ENCODE measurements around the gene HSPB6. TPM values are rescaled to one million over a fixed set of nuclear protein-coding genes. Genes with fewer than 3 reads are reported as not detected.
"Not testable (repeated sequence)": the region's sequence is repeated elsewhere in the genome, so short reads cannot be mapped to it uniquely, and the experiment has no call there.

Gene HSPB6
- total RNA-seq: 0.13 and 0.25 TPM in 2 replicates

GRCh38 chr19:35756377-35757230 lies at the start of gene HSPB6:
TSS of gene HSPB6 (minus strand) at chr19:35757029. CDS start at chr19:35757008, 21 bp downstream.
- DNase-seq (ENCODE audit: low read depth in 2 of 2): peak in 1 of 2 donors; percentile 33

GRCh38 chr19:35806597-35806996 lies 49.8 kb upstream of the HSPB6 start:
- no peak for DNase-seq (ENCODE audit: low read depth in 2 of 2)

- DNase-seq (ENCODE audit: low read depth in 2 of 2): no peak
These were observed 48.8 kb upstream of the HSPB6 start for GRCh38 chr19:35805526-35806102.

- no peak for DNase-seq (ENCODE audit: low read depth in 2 of 2)
These were observed 45.0 kb upstream of the HSPB6 start for GRCh38 chr19:35801828-35802227.

GRCh38 chr19:35797663-35798062 lies 40.8 kb upstream of the HSPB6 start:
- no peak for DNase-seq (ENCODE audit: low read depth in 2 of 2)

- DNase-seq (ENCODE audit: low read depth in 2 of 2): no peak
These were observed 40.1 kb upstream of the HSPB6 start for GRCh38 chr19:35796645-35797542.

- not testable (repeated sequence) for DNase-seq (ENCODE audit: low read depth in 2 of 2)
These were observed 38.7 kb upstream of the HSPB6 start for GRCh38 chr19:35795564-35795963.

GRCh38 chr19:35793381-35794165 lies 36.7 kb upstream of the HSPB6 start:
- no peak for DNase-seq (ENCODE audit: low read depth in 2 of 2)

GRCh38 chr19:35792888-35793287 lies 36.1 kb upstream of the HSPB6 start:
- DNase-seq (ENCODE audit: low read depth in 2 of 2): no peak

GRCh38 chr19:35792312-35792711 lies 35.5 kb upstream of the HSPB6 start:
- no peak for DNase-seq (ENCODE audit: low read depth in 2 of 2)

- no peak for DNase-seq (ENCODE audit: low read depth in 2 of 2)
These were observed 35.0 kb upstream of the HSPB6 start for GRCh38 chr19:35791814-35792279.

GRCh38 chr19:35790981-35791813 lies 34.4 kb upstream of the HSPB6 start:
- peak in 1 of 2 donors; percentile 8 for DNase-seq (ENCODE audit: low read depth in 2 of 2)

- no peak for DNase-seq (ENCODE audit: low read depth in 2 of 2)
These were observed 33.4 kb upstream of the HSPB6 start for GRCh38 chr19:35789978-35790944.

GRCh38 chr19:35789195-35789977 lies 32.6 kb upstream of the HSPB6 start:
- DNase-seq (ENCODE audit: low read depth in 2 of 2): no peak

GRCh38 chr19:35788205-35788960 lies 31.6 kb upstream of the HSPB6 start:
- DNase-seq (ENCODE audit: low read depth in 2 of 2): no peak

- DNase-seq (ENCODE audit: low read depth in 2 of 2): no peak
These were observed 30.5 kb upstream of the HSPB6 start for GRCh38 chr19:35787227-35787799.

Data from dermis microvascular lymphatic vessel endothelial cell (primary cell).